Activated CD8-positive, alpha-beta T cell treated with anti-CD3 and anti-CD28 coated beads for 36 hours (primary cell): ENCODE measurements around the gene COX7A1. TPM values are rescaled to one million over a fixed set of nuclear protein-coding genes. Genes with fewer than 3 reads are reported as not detected.

Experiments
- ATAC-seq: fragments of 200-7000 bp; cut with Tn5 transposase; one replicate; pipeline ENCODE4 v1.10.0; 2021; ENCODE audit warnings: mild to moderate bottlenecking, moderate library complexity
- CTCF ChIA-PET: fragments of 350-600 bp; sonication (Branson Sonifier 250); formaldehyde crosslinking; loops from one replicate; lab custom pipeline; 2021; ENCODE audit warnings: antibody characterized with exemption; lab: Charles Lee
- POLR2A ChIA-PET: fragments of 350-600 bp; sonication (Branson Sonifier 250); formaldehyde crosslinking; loops from one replicate; lab custom pipeline; 2021; ENCODE audit warnings: antibody characterized with exemption; lab: Charles Lee
- DNase-seq: peaks from one replicate; pipeline ENCODE4 v3.0.0-alpha.2; 2020
- H3K27ac Mint-ChIP-seq: one replicate; pipeline ENCODE4 v1.8.0; 2021; ENCODE audit warnings: mild to moderate bottlenecking, mixed read lengths
- H3K27me3 Mint-ChIP-seq: one replicate; pipeline ENCODE4 v1.8.0; 2021; ENCODE audit warnings: mixed read lengths
- H3K36me3 Mint-ChIP-seq: one replicate; pipeline ENCODE4 v1.8.0; 2021; ENCODE audit warnings: low read depth, mixed read lengths
- H3K4me1 Mint-ChIP-seq: one replicate; pipeline ENCODE4 v1.8.0; 2021; ENCODE audit warnings: low read depth, mixed read lengths
- H3K4me3 Mint-ChIP-seq: one replicate; pipeline ENCODE4 v1.8.0; 2021; ENCODE audit warnings: mild to moderate bottlenecking, moderate library complexity, mixed read lengths
- H3K9me3 Mint-ChIP-seq: one replicate; pipeline ENCODE4 v1.8.0; 2021; ENCODE audit warnings: mixed read lengths
- intact Hi-C: fragments of 100-400 bp; cut with micrococcal nuclease; formaldehyde crosslinking; loops from one replicate; pipeline ENCODE4 v1.10.0; 2022
- total RNA-seq, 2 experiments: library from RNA; stranded (reverse); gene quantifications; one replicate each; pipeline ENCODE4 v1.2.3, GENCODE V29; 2021
- TF ChIP-seq, protein P1 (sequence below): fragments of 200-600 bp; IDR thresholded peaks from one replicate; pipeline ENCODE4 v1.8.0; 2022; ENCODE audit warnings: antibody characterized with exemption, mild to moderate bottlenecking

COX7A1 gene
- total RNA-seq, 2 experiments from 2014 or later: not detected

DNA sequence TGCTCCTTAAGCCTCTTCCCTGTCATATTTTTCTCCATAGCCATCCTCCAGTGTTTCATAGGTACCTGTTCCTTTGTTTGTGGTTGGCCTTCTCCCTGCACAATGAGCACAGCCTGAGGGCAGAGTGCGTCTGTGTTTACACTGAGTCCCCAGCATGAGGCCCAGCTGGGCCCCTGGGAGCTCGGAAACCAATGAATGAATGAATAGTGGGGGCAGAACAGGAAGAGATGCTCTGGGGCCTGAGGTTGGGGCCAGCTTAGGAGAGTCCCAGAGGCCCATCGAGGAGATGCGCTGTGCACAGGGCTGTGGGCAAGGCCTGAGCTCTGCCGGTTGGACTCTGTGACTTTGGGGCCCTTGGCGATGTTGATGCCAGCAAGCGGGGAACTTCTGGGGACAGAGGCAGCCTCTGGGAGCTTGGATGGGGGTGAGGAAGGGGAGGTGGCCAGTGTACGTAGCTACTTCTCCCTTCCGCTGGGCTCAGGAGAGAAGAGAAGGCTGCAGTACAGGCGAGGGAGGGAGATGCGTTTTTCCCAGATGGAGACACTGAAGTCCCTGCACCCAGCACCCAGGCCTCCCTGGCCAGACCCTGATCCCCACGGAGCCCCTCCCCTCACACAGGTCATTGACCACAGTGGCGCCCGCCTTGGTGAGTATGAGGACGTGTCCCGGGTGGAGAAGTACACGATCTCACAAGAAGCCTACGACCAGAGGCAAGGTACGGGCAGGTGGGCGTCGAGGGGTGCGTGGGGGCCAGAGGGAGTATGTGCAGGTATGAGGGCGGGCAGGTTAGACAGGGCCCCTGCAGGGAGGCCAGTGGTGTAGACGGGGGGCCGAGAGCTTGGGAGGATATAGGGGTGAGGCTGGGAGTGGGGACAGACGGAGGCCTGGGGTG lies 31.9 kb downstream of the COX7A1 start:
- Mint-ChIP-seq H3K36me3 (peaks cover 23% of the 10 kb centered on the region), H3K27me3 (no peaks in the 10 kb centered on the region), H3K9me3 (no peaks in the 10 kb centered on the region), H3K4me1 (peaks cover 17% of the 10 kb centered on the region), H3K4me3 (no peak overlapping the region), H3K27ac (no peak overlapping the region)
- POLR2A ChIA-PET: no interaction called here
- CTCF ChIA-PET: no interaction called here
- no peak for ATAC-seq
- intact Hi-C loops: no loop called here
- TF ChIP-seq, protein P1, sequence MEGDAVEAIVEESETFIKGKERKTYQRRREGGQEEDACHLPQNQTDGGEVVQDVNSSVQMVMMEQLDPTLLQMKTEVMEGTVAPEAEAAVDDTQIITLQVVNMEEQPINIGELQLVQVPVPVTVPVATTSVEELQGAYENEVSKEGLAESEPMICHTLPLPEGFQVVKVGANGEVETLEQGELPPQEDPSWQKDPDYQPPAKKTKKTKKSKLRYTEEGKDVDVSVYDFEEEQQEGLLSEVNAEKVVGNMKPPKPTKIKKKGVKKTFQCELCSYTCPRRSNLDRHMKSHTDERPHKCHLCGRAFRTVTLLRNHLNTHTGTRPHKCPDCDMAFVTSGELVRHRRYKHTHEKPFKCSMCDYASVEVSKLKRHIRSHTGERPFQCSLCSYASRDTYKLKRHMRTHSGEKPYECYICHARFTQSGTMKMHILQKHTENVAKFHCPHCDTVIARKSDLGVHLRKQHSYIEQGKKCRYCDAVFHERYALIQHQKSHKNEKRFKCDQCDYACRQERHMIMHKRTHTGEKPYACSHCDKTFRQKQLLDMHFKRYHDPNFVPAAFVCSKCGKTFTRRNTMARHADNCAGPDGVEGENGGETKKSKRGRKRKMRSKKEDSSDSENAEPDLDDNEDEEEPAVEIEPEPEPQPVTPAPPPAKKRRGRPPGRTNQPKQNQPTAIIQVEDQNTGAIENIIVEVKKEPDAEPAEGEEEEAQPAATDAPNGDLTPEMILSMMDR: no peak
- DNase-seq: no peak

DNA sequence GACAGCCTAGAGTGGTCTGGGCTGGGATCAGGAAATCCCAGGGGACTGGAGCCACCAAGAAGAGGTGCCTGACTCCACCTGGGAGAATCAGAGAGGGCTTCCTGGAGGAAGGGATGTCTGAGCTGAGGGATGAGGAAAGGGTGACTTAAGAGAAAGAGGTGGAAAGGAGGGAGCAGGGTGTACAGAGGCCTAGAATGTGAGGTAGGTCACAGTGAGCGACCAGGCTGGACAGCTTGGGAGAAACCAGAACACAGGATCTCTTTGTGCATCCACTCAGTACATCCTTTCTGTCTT lies 36.0 kb downstream of the COX7A1 start:
- Mint-ChIP-seq H3K27ac (peak overlapping the region; percentile 89), H3K4me1 (peaks cover 27% of the 10 kb centered on the region), H3K4me3 (peak overlapping the region; percentile 92), H3K36me3 (peaks cover 31% of the 10 kb centered on the region), H3K27me3 (no peaks in the 10 kb centered on the region), H3K9me3 (no peaks in the 10 kb centered on the region)
- CTCF ChIA-PET: interaction anchor here (5.8 kb wide), 1 partner anchor 11 kb away, joined by 42 read pairs; no protein-coding TSS in a partner anchor
- DNase-seq: no peak
- intact Hi-C loops: loop anchor here (5.0 kb wide), 1 partner anchor 64 kb away; the partner anchor contains the start of genes THAP8 and WDR62
- TF ChIP-seq, protein P1: no peak
- no peak for ATAC-seq
- POLR2A ChIA-PET: interaction anchor here (1.0 to 2.1 kb wide), 2 partner anchors 11 to 62 kb away, joined by 4 to 5 read pairs; partner anchors contain the start of gene THAP8

DNA sequence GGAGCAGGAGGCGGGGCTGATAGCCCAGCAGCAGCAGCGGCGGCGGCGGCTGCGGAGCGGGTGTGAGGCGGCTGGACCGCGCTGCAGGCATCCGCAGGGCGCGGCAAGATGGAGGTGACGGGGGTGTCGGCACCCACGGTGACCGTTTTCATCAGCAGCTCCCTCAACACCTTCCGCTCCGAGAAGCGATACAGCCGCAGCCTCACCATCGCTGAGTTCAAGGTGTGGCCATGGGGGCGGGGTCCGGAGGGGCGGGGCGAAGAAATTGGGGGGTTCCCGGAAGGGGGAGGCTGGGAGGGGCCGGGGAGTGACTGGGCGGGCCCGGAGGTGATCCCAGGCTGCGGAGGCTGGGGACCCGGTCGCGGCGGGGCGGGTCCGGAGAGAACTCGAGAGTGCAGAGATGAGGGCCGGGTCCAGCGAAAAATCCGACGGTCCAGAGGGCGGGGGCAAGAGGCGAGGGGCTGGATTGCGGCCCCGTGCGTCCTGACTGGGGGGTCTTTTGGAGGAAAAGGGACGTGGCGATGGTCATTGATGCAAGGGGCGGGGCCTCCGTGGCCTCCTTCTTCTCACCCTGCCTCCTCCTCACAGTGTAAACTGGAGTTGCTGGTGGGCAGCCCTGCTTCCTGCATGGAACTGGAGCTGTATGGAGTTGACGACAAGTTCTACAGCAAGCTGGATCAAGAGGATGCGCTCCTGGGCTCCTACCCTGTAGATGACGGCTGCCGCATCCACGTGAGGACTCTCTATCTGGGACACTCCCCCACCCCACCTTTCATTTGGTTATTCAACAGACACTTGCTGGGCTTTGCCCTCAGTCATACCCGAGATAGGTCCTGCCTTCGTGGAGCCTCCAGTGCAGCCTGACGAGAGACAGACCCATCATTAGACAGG lies 36.5 kb downstream of the COX7A1 start, which contains the start of gene TBCB:
Gene TBCB, plus strand, starts transcription at position 16 of the 891 bp plus-strand sequence. Its CDS starts 93 bp downstream, at position 109.
- H3K36me3 Mint-ChIP-seq: peaks cover 31% of the 10 kb centered on the region
- H3K27me3 Mint-ChIP-seq: no peaks in the 10 kb centered on the region
- ChIA-PET POLR2A (interaction anchor here (0.6 to 2.1 kb wide), 8 partner anchors 8 to 550 kb away, joined by 3 to 6 read pairs (median 3); partner anchors contain the start of genes IGFLR1 and THAP8), CTCF (interaction anchor here (0.8 to 5.8 kb wide), 4 partner anchors 11 to 62 kb away, joined by 3 to 42 read pairs (median 4); partner anchors contain the start of gene THAP8)
- peaks cover 27% of the 10 kb centered on the region for H3K4me1 Mint-ChIP-seq
- TF ChIP-seq, protein P1: no peak
- peak; percentile 57 for ATAC-seq
- no peaks in the 10 kb centered on the region for H3K9me3 Mint-ChIP-seq
- DNase-seq: peak; percentile 90
- intact Hi-C loops: loop anchor here (5.0 kb wide), 1 partner anchor 63 kb away; the partner anchor contains the start of genes THAP8 and WDR62
- peak within 1 kb of the TSS; percentile 92 for H3K4me3 Mint-ChIP-seq
- peak within 1 kb of the TSS; percentile 89 for H3K27ac Mint-ChIP-seq

DNA sequence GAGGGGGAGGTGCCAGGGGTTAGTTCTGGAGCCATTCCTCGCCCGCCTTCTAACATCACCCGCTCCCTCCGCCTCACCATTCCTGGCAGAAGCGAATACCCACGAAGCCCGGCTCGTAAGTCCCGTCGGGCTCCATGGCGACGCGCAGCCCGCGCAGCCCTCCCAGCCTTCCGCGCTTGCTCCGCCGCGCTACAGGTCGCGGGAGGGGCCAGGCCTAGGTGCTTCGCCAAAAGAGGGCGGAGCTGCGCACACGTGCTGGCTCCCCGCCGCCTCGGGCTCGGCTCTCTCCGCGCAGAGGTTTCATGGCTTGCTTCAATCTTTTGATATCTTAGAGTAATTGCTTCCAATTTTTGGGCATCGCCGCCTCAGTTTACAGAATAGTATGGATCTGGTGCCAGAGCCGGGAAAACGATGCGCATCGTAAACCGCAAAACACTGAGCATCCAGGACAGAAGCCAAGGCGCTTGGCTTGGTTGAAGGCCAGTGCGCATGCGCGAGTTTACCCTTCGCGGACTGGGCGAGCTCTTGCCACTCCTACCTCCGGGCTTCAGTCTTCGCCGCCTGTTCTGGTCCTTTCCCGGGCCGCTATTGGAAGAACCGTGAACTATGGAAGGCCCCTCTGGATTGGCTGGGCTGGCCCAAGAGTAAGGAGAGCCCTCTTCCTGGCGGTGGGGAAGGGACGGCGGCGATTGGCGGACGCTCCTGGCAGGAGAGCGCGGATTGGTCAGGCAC lies 37.4 kb downstream of the COX7A1 start, which contains the start of gene POLR2I:
Gene POLR2I, minus strand, starts transcription at position 155 of the 732 bp plus-strand sequence. Its CDS starts 19 bp downstream, at position 136.
- Mint-ChIP-seq H3K9me3 (no peaks in the 10 kb centered on the region), H3K27me3 (no peaks in the 10 kb centered on the region), H3K36me3 (peaks cover 29% of the 10 kb centered on the region), H3K4me3 (peak within 1 kb of the TSS; percentile 92), H3K4me1 (peaks cover 26% of the 10 kb centered on the region), H3K27ac (peak within 1 kb of the TSS; percentile 89)
- peak; percentile 93 for ATAC-seq
- peak; percentile 99 for DNase-seq
- intact Hi-C loops: loop anchor here (5.0 kb wide), 1 partner anchor 63 kb away; the partner anchor contains the start of genes THAP8 and WDR62
- ChIA-PET CTCF (interaction anchor here (0.8 to 5.8 kb wide), 4 partner anchors 12 to 61 kb away, joined by 3 to 42 read pairs (median 4); partner anchors contain the start of gene THAP8), POLR2A (interaction anchor here (0.6 to 2.1 kb wide), 9 partner anchors 8 to 1637 kb away, joined by 3 to 6 read pairs (median 3); partner anchors contain the start of genes IGFLR1, THAP8, ZNF146 and ZNF565)
- TF ChIP-seq, protein P1: no peak
